ENCODE data around the gene ANTKMT.

Gene ANTKMT

DNA sequence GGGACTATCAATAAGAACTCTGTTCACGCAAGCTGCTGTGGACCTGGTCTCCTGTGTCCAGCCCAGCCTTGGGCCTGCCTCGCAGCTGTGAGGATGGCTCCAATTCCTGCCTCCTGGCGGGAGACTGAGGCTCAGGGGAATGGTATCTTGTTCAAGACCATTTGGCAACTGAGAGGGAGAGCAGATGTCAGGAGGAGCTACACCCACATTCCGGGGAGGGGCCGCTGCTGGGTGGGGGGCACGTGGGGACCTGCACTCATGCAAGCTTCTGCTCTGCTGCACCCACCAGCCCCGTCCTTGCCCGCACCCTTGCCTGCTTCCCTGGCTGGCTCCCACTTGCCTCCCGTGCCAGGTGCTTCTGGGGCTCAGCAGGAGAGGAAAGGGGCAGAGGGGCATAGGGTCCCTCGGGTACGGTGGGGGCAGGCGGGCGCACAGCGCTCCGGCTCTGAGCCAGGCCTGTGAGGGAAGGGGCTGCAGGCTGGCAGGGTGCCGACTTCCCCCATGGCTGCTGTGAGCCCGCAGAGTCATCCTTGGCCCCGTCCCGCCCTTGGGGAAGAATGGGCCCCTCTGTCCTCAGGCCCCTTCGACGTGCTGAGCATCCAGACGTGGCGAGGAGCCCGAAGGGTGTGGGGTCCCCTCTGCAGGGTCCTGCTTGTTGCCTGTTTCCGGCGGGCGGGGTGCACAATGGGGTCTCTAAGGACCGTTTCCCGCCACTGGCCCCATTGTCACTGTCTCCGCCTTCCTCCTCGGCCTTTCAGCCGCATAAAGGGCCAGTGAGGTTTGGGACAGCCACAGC is 3.3 kb upstream of the ANTKMT start:
- no peak; the same call in 1 of the 2 replicates for TF ChIP-seq POLR2AphosphoS5 (IDR thresholded peaks at IDR 0.05; ENCODE audit: low read depth, low read length)
- TF ChIP-seq FOXP2 (optimal IDR thresholded peaks at IDR 0.05; ENCODE audit: borderline replicate concordance, extremely low read depth, extremely low read length, insufficient read depth) = no peak
- TF ChIP-seq, protein P1, sequence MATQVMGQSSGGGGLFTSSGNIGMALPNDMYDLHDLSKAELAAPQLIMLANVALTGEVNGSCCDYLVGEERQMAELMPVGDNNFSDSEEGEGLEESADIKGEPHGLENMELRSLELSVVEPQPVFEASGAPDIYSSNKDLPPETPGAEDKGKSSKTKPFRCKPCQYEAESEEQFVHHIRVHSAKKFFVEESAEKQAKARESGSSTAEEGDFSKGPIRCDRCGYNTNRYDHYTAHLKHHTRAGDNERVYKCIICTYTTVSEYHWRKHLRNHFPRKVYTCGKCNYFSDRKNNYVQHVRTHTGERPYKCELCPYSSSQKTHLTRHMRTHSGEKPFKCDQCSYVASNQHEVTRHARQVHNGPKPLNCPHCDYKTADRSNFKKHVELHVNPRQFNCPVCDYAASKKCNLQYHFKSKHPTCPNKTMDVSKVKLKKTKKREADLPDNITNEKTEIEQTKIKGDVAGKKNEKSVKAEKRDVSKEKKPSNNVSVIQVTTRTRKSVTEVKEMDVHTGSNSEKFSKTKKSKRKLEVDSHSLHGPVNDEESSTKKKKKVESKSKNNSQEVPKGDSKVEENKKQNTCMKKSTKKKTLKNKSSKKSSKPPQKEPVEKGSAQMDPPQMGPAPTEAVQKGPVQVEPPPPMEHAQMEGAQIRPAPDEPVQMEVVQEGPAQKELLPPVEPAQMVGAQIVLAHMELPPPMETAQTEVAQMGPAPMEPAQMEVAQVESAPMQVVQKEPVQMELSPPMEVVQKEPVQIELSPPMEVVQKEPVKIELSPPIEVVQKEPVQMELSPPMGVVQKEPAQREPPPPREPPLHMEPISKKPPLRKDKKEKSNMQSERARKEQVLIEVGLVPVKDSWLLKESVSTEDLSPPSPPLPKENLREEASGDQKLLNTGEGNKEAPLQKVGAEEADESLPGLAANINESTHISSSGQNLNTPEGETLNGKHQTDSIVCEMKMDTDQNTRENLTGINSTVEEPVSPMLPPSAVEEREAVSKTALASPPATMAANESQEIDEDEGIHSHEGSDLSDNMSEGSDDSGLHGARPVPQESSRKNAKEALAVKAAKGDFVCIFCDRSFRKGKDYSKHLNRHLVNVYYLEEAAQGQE (IDR thresholded peaks at IDR 0.05; ENCODE audit: insufficient read depth in 1 of 2, low read depth in 2 of 2, low read length in 2 of 2) = no peak

DNA sequence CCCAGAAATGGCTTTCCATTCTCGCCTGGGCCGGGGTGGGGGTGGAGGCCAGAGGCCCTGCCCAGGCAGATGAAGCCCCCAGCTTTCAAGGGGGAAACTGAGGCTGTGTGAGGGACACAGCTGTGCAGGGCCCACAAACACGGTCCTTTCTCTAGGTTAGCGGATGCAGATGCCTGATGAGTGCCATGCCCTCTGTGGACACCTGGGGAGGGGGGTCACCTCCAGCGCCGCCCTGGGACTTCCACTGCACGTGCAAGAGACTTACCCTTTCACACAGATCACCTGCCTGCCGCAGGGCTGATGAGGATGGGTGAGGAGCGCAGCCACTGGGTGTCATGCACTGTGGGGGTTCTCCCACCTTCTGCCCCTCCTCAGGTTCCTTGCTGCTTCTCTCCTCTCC is 2.6 kb upstream of the ANTKMT start:
- TF ChIP-seq POLR2AphosphoS5 (IDR thresholded peaks at IDR 0.05; ENCODE audit: low read depth, low read length) = no peak
- TF ChIP-seq SIN3A (IDR thresholded peaks at IDR 0.05; ENCODE audit: borderline replicate concordance, insufficient read depth, low read length) = no peak
- no peak for TF ChIP-seq FOXP2 (optimal IDR thresholded peaks at IDR 0.05; ENCODE audit: borderline replicate concordance, extremely low read depth, extremely low read length, insufficient read depth)
- no peak for TF ChIP-seq TAF1 (IDR thresholded peaks at IDR 0.05; ENCODE audit: borderline replicate concordance, insufficient read depth, low read length)
- TF ChIP-seq, protein P1 (IDR thresholded peaks at IDR 0.05; ENCODE audit: insufficient read depth in 1 of 2, low read depth in 2 of 2, low read length in 2 of 2) = no peak

DNA sequence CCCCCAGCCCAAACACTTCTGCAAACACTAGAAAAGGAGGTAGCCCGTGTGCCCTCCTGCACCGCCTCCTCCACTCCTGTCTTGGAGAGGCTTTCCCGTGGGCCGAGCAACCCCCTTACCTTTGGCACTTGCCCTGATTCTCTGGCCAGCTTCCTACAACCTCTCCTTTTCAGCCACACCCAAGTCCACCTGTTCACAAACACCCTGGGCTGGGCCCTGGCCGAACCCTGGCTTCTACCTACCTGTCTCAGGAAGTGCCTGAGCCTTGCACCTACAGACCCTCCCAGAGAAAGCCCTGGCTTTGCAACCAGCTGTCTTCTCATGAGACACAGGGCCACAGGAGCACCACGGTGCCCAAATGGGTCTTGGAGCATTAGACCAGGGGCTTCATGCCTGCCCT is 2.0 kb upstream of the ANTKMT start:
- TF ChIP-seq, protein P1 (IDR thresholded peaks at IDR 0.05; ENCODE audit: insufficient read depth in 1 of 2, low read depth in 2 of 2, low read length in 2 of 2) = no peak
- TF ChIP-seq TAF1 (IDR thresholded peaks at IDR 0.05; ENCODE audit: borderline replicate concordance, insufficient read depth, low read length) = no peak
- no peak for TF ChIP-seq SIN3A (IDR thresholded peaks at IDR 0.05; ENCODE audit: borderline replicate concordance, insufficient read depth, low read length)
- no peak for TF ChIP-seq POLR2AphosphoS5 (IDR thresholded peaks at IDR 0.05; ENCODE audit: low read depth, low read length)
- TF ChIP-seq FOXP2 (optimal IDR thresholded peaks at IDR 0.05; ENCODE audit: borderline replicate concordance, extremely low read depth, extremely low read length, insufficient read depth) = no peak

DNA sequence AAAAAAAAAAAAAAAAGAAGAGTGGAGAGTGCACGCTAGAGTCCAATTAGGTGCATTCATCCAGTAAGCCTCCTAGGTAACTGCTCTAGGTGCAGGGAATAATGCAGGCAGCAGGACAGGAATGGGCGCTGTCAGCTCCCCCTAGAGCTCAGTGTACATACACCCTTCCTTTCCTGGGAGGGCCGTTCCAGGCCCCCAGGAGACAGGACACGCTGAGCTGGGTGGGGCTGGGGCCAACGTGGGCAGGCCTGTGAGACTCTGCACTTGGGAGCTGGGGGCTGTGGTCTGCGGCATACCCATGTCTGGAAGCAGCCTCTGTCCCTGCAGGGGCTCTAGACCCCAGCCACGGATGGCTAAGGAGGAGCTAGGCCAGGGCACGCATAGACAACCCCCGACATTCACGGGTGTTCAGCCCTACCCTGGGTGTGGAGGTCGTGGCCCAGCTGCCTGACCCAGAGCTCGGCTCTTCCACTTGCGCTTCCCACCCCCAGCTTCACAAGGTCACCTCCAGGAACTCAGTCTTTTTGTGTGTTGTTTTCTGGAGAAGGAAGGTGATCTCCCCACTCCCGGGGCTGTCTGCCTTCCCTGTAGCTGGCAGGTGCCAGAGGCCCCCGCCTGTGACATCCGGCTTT is 1.0 kb upstream of the ANTKMT start:
- TF ChIP-seq POLR2AphosphoS5 (IDR thresholded peaks at IDR 0.05; ENCODE audit: low read depth, low read length) = peak; percentile 61; the same call in 1 of the 2 replicates
- TF ChIP-seq, protein P1 (IDR thresholded peaks at IDR 0.05; ENCODE audit: insufficient read depth in 1 of 2, low read depth in 2 of 2, low read length in 2 of 2) = 0 out of 4 replicates have a peak, but pooled peaks of 1 of the 2 experiments have one; percentile 7
- TF ChIP-seq SIN3A (IDR thresholded peaks at IDR 0.05; ENCODE audit: borderline replicate concordance, insufficient read depth, low read length) = no peak
